NCI-H2227 (cell line): ENCODE measurements around the gene NTF3.

Source experiments
- DNase-seq: peaks from one replicate; lab custom pipeline; 2025; ENCODE audit not compliant: unreplicated experiment; lab: John Stamatoyannopoulos, UW

Gene NTF3

DNA sequence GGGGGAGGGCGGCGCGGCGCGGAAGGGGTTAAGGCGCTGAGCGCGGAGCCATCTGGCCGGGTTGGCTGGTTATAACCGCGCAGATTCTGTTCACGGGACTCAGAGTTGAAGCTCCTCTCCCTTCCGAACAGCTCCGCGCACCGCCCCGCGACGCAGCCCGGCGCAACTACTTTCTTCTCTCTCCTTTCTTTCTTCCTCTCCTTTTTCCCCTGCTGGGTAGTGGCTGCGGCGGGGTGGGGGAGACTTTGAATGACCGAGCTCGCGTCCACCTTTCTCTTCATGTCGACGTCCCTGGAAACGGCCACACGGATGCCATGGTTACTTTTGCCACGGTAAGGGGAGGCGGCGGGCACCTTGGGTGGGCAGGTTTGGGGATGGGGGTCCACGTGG is at the start of gene NTF3:
Gene NTF3, plus strand, starts transcription at position 98 of the 390 bp plus-strand sequence. Its CDS starts 217 bp downstream, at position 315.
- peak; percentile 39 for DNase-seq

DNA sequence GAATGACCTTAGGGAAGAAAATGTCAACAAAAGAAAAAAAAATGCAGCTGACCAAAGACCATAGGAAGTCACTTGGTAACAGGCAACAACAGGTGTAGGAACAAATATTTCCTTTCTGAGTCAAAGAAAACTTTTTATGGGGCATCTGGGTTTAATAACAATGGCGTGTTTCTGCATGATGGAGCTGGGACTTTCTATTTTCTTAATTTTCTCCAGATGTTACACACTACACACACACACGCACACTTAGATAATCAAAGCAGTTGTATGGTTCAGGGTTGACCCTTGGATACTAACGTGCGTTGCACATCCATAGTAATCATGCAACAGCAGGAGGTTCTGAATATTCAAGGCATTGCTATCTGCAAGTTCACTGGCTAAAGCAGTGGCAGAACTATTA is 47.9 kb upstream of the NTF3 start:
- DNase-seq = no peak

DNA sequence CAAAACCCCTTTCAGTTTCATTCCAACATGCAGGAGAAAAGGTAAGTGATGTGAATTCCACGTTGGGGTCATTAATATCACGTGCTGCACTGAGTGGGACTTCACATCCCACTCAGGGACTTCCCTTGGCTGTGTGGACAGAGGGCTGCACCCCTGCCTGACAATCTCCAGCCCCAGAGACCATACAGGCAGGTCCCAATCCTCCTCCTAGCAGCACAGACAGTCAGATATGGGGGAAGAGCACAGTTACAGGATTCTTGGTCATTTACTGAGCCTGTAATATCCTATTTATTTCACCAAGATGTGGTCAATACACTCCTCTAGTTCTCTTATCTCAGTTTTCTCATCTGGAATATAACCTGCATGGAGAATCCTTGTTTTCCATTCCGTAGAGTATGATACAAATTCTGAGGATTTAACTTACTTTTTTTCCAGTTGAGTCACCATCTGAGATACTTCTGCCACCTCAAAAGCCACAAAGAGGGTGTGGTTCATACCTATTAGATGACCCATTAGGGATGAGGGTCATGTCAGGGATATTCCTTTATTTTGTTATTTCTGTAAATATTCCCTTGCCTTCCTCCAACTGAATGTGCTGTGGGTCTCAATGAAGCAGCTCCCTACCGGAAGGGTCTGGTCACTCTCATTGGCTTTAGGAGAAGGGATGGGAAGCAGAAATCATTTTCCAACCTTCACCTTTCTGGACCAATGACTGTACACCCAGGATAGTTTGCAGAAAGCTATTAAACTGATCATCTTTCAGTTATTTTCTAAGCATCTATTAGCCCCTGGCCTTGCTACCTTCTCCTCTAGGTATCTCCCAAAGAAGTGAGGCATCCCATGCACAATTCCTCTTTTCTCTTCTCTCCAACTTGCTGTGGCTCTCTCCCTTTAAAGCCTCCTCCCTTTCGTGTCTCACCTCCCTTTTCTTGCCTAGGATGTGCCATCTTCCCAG is 43.0 kb upstream of the NTF3 start:
- DNase-seq = no peak

DNA sequence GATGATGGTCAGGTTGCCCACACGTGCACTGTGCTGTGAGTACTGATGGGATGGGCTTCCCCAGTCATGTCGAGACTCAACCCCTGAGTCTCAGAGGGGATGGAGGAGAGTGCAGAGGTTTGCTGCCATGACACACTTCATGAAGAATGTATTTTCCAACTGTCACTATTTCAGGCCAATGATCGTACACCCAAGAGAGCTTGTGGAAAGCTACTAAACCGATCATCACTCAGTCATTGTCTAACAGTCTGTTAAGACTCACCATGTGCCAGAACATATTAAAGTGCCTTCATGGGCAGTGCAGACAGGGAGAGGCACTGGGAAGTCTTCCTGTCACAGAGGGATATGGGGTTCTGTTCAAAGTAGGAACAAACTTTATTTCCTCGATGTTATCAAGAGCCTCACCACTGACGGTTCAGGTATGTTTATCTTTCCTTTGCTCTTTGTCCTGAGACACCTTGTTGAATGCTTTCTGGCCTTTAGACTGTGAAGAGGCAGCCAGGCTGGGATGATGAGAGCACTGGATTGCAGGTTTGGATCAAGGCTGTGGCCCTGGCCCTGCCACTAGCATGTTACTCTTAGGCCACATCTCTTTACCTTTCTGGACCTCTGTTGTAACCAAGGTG is 41.6 kb upstream of the NTF3 start:
- DNase-seq = no peak

DNA sequence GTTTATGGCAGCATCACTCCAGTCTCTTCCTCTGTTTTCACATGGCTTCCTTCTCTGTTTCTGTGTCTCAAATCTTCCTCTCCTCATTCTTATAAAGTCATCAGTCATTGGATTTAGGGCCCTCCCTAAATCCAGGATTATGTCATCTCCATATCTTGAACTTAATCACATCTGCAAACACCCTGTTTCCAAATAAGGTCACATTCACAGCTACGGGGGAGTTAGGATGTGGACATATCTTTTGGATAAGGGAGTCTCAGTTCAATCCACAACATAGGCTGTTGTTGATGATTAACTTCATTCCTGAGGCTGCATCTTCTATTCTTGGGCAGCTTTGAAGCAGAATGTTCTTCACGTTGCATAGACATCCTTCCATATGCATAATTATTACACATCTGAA is 40.3 kb upstream of the NTF3 start:
- no peak for DNase-seq

DNA sequence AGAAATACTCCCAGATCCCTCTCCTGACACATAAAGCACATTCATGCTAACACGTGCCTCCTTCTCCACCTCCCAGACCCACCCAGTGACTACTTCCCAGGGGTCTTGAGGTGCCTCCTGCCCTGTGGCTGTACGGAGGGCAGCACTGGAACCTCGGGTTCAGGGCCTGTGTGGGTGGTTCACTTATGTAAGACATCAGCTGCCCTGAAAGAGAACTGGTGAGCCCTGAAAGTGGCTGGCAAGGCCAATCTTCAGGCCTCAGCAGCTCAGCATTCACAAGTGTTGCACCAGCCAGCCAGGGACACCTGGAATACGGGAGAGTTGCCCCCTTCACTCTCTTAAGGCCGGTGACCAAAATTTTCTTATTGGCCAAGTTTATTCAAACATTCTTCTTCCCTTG is 38.9 kb upstream of the NTF3 start:
- DNase-seq = no peak

DNA sequence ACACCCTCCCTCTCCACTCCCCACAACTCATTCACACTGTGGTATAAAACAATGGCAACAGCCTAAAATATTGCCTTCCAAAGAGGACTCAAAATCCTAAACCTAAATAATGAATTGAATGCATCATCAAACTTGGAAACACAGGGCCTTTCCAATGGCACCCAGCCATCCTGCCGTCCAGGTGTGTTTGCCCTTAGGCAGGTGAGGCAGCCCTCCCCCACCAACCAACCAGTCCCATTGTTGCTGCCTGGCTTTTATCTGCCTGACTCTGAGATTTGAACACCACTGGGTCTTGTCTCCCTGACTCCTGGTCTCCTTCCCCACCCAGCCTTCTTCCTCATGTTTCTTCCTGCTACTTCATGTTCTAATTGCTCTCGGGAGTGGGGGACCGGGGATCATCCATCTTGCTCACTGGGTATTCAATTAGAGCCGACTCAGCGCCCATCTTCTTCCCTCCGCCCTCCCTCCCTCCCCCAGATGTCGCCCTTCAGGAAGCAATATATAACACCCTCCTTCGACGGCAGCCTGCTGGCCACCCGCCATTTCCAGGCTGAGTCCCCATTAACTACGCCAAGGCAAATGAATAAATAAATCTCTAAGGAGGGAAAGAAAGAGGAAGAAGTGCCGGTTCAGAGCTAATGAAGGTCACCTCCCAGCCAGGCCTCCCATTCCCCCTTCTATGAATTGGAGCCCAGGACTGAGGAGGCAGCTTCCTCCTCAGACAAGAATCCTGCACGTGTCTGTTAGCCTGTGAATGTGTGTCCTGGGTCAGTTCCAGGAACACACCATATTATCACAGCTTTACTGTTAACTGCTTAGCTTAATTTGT is 36.3 kb upstream of the NTF3 start:
- peak; percentile 32 for DNase-seq

DNA sequence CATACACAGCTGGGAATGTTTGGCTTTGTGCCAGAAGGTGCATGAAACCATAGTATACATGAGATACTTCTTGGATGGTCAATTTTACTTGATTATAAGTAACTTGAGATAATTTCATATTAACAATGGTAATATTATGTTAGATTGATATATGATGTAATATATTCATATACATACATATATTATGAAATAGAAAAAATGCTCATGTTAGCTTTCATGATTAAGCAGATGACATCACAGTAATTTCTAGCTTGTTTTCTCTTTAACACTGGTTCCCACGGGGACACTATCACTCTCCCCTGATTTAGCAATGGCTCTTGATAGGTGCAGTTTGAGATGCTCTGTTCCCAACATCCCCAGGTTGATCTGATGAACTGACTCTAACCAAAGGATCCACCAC is 35.4 kb upstream of the NTF3 start:
- DNase-seq = no peak

DNA sequence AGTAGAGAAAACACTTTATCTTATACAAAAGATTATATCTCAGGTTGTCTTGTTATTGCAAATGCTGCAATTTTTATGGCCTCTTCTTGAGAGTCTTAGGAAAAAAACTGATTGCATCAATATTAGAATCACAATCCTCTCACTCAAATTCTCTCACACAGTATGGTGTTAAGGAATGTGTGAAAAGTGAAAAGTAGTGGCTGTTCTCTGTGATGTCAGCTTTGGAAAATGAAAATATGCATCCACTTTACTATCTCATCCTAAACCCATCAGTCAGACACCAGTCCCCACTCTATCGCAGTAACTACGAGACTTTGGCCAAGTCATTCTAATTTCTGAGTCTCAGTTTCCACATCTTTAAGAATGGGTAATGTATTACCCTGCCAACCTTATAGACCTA is 32.6 kb upstream of the NTF3 start:
- no peak for DNase-seq

DNA sequence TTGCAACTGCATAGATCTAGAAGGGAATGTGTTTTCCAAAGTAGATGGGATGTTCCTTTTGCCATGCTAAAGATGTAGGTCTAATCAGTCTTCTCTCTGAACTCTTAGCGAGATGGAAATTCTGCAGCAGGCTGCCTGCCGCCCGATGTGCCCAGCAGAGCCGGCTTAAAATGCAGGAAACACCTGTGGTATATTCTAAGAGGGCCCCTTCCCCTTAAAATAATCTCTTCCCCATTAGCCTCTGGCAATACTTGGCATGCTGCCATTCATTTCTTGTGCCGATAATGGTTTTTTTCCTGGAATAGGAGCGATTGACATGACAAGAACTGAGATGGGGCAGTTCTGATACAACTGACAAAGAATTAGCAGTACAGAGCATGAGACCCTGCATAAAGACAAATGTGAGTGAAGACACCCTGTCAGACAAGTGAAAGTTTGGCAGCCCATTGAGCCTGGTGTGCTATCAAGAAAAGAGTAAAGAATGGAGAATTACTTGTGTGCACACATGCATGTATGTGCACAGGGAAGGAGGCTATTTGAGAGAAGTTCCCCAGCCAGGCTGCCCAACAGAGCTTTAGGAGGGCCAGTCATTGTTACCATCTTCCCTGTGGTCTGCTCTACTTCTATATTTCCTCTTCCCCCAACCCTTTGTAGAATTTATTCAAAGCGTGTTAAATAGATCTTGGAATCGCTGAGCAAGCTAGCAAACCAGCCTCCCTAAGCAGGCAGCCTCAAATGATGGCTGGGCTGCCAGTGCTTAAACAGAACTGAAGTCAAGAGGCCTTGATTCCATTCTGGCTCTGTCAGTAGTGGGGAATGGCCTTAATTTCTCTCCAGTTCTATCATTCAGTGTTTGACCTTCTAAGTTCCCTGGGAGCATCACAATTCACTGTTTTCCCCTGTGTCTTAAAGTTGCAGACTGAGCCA is 29.6 kb upstream of the NTF3 start:
- DNase-seq = no peak

DNA sequence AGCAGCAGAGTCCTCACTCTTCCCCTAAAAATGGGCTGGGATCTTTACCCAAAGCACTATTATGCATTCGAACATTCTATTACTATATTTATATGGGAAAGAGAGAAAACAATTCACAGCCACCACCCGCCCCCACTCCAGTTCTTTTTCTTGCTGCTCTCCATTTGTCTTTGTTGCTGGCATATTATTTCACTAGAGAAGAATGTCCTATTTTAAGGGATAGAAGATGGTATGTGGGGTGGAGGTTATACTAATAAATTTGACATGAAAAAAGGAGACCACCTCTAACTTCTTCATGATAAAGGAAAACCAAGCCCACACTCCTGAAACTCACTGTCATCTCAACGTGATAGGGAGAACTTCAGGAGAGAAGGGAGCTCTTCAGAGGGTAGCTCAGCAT is 28.5 kb upstream of the NTF3 start:
- DNase-seq = no peak

DNA sequence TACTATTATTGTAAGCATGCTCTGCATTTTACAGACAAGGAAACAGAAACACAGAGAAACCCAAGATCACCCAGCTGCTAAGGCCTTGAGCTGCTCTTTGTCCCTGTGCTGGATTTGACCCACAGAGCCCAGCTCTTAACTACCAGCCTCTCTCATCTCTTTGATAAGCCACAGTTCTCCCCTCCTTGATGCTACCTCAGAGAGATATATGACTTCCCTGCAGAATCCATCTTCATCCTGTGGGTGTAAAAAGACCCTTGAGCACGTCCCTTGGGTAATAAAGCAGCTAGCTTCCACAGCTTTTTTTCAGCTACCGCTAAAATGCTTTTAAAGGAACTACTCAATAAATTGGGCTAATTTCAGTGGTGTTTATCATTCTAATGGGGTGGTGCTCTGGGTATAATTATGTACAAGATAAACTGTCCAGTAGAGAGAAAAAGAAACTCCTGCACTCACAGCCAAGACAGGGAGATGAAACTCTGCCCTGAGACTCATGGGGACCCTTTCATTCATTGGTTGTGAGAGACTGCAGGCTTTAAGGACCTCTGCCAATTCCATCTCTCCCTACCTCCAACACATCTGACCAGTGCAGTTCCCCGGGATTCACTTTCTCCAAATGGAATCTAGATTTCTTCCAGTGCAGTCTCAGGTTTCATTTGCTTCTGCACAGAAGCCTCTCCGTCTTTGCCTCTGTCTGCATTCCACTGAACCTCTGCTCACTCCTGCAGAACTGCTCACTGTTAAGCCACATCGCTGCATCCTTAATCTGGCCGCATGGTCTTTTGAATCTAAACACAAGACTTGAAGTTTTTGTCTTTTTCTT is 24.7 kb upstream of the NTF3 start:
- no peak for DNase-seq

DNA sequence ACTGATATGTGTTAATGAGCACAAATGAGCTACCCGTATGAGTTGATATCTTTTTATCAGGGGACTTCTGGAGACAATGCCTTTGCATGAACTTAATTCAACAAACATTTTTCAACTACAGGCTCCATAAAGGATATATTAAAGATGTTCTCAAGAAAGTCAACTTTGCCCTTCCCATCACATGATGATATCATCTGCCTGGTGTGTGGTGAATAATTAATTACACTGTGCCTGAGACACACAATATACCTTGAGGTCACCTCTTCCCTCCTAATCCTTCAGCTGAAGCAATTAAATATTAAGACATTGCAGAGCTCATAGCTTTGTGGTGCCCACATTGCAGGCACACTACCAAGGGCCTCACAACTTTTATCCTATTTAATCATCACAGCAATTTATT is 22.3 kb upstream of the NTF3 start:
- DNase-seq = no peak

DNA sequence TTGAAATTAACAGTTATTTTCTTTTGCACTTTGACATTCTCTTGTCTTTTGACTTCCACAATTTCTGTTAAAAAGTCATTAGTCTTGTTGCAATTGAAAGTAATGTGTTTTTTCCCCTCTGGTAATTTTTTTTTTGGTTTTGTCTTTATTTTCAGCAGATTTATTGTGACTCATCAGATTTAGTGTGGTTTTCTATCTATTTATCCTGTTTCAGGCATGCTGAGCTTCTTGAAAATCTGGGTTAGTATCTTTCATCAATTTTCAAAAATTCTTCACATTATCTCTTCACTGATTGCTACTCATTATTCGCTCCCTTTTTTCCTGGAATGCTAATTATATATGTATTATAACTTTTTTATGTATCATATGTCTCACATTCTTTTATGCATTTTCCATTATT is 15.3 kb upstream of the NTF3 start:
- DNase-seq = no peak

DNA sequence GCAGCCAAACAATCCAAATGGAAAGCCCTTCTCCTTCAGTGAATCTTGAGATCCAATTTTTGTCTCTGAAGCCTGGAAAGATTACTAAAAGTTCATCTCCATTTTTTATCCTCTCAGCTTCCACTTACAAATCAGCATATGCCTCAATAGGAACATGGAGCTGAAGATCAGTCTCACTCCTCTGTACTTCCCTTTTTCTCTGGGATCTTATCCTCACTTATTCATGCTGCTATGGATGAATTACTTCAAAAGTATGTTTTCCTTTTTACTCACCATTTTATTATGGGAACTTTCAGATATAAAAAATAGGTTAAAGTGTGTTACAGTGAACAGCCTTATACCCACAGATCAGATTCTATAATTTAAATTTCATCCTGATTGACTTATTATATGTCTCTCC is 14.4 kb upstream of the NTF3 start:
- no peak for DNase-seq

DNA sequence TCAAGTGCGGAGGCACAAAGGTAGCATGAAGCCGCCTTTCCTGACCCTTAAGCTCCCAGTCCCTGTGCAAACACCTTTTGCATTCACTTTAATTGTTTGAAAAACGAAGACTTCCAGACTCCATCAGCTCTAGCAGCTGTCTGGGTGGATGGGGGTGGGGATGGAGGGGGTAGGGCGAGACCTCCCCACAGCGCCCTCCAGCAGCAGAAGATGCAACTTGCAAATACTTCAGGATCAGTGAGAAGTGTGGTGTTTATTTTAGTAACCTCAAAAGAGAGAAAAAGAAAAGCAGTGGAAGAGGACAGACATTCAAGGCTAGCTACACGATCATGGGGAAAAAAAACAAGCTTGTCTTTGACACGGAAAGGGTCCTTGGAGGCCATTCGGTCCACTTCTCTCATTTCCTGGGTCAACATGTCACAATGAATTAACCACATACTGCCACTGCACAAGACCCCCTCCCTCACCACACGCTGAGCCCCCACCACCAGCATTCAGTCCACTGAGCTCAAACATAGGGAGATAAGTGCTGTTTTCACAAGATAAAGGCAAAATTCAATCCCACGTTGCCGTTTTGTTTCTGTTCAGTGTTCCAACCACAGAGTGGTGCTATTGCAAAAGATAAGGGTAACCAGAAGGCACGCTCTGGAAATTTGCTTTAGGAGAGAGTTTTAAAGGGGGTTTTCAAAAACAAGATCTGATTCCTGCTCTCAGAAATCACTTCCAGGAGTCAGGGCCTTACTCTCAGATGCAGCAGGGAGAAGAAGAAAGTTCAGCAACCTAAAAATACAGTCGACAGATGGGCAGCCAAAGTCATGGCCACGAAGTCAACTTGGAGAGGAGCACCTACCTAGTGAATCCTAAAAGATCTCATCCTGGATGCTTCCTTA is 3.3 kb upstream of the NTF3 start:
- peak; percentile 11 for DNase-seq

DNA sequence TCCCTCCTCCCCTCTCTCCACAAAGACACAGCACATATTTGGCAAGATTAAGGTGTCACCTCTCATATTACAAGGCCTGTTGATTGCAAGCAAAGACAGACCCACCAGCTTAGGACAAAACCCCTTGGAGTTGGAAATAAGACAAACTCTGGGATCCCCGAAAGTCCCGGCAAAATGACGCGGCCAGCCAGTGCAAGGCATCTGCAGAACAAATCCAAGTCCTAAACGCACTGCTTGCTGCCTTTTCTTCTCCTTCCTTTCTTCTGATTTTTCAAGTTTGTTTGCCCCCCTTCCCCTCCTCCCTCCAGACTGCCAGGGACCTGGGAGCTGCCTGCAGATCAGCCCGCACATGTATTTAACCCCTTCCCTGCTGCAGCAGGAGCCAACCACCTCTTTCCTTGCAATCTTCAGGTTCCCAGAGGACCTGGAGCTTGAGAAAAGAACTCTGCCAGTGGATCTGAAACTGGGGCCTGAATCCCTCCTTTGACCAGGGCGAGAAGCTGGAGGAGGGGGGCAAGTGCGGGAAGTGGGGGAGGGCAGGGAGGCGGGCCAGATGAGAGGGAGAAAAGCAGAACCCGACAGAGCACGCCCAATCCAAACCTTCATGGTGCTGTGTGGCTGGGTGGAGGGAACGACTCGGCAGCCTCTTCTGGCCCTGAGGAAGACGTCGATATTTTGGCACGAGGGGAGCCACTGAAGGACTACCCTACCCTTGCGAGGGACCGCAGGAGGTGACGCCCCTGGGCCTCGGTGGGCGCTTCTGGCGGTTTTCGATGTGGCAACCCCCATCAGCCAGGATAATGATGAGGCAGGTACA is 2.0 kb upstream of the NTF3 start:
- DNase-seq = no peak
